Measurements from ENCODE around the gene ACIN1. TPM values are rescaled to one million over a fixed set of nuclear protein-coding genes. Genes with fewer than 3 reads are reported as not detected.

The ACIN1 gene
- total and polyA plus RNA-seq, 2 of the 13 experiments (the other 11 are each of a cell fraction or from before 2014, with no cell fraction given), result 165 to 183 TPM

- no peaks in the 10 kb centered on the region; a peak in 1 of 5 replicates for H3K27me3 ChIP-seq (ENCODE audit: control insufficient read depth in 1 of 2, insufficient read depth in 2 of 2, low read length in 2 of 2)
- ATAC-seq (no peak), DNase-seq (ENCODE audit: low spot score) (no peak), FAIRE-seq (no peak)
- in situ Hi-C loops (cut with HindIII; ENCODE audit: extremely low pct_ligation_motif_present, low pct_unique_long_range_greater_than_20kb), result no loop called here
- POLR2A ChIA-PET, result interaction anchor here (4.1 kb wide), 2 partner anchors 18 to 30 kb away, joined by 203 to 561 read pairs; partner anchors contain the start of genes AJUBA and PSMB5
- peak overlapping the region; percentile 57 to 77 (median 76) for H3K4me3 ChIP-seq (replicated peaks in 1 of 3; ENCODE audit: insufficient read depth in 1 of 3, low read depth in 2 of 3, low read length in 3 of 3)
- WGBS (ENCODE audit: low lambda C conversion rate), result 20% methylated on average over 8 of the region's 8 CpGs
- peak overlapping the region; percentile 72 for H3K9ac ChIP-seq (ENCODE audit: insufficient read depth, low read depth, low read length)
- TSS peak; percentile 85 for BruUV-seq (replicated peaks)
- intact Hi-C loops (cut with micrococcal nuclease; ENCODE audit: unreplicated experiment), result loop anchor here (5.0 kb wide), 1 partner anchor 412 kb away; the partner anchor contains the start of gene ABHD4
- H3K4me1 ChIP-seq (ENCODE audit: insufficient read depth, low read length), result peaks cover 64% of the 10 kb centered on the region
- no peaks in the 10 kb centered on the region for H3K36me3 ChIP-seq (replicated peaks in 1 of 2; ENCODE audit: control insufficient read depth in 1 of 2, insufficient read depth in 2 of 2, low read length in 2 of 2)
- H2AFZ ChIP-seq (ENCODE audit: low read length), result peak overlapping the region; percentile 68
- no peaks in the 10 kb centered on the region for H4K20me1 ChIP-seq (ENCODE audit: insufficient read depth, low read length)
- H3K4me2 ChIP-seq (ENCODE audit: low read depth, low read length), result peak overlapping the region; percentile 99
- CTCF ChIA-PET (ENCODE audit: low intra/inter-chr PET ratio, low total read pairs), result no interaction called here
- H3K9me3 ChIP-seq (ENCODE audit: low read length), result no peaks in the 10 kb centered on the region
- peaks cover 2% of the 10 kb centered on the region for H3K79me2 ChIP-seq (ENCODE audit: insufficient read depth, low read length)
- peak overlapping the region; percentile 67 for H3K27ac ChIP-seq (ENCODE audit: extremely low read length, insufficient read depth, low read length)
- TF ChIP-seq SKI (IDR thresholded peaks at IDR 0.05; ENCODE audit: partially characterized antibody) (no peak), ZNF44 (CRISPR knock-in tag; IDR thresholded peaks at IDR 0.05) (peak; percentile 63; the same call in 1 of the 2 replicates), MED1 (CRISPR knock-in tag; IDR thresholded peaks at IDR 0.05) (no peak), THAP7 (CRISPR knock-in tag; IDR thresholded peaks at IDR 0.05) (no peak), CCAR2 (optimal IDR thresholded peaks at IDR 0.05; ENCODE audit: low read depth, low read length) (no peak), FOXK2 (IDR thresholded peaks at IDR 0.05) (no peak), ZNF383 (CRISPR knock-in tag; IDR thresholded peaks at IDR 0.05; ENCODE audit: borderline replicate concordance) (no peak), EED (CRISPR knock-in tag; IDR thresholded peaks at IDR 0.05) (no peak), ZNF503 (CRISPR knock-in tag; IDR thresholded peaks at IDR 0.05) (no peak), ATF2 (CRISPR knock-in tag; IDR thresholded peaks at IDR 0.05) (0 out of 2 replicates have a peak, but pooled peaks have one; percentile 9), NFIC (IDR thresholded peaks at IDR 0.05; ENCODE audit: low read length) (peak; percentile 45; the same call in 1 of the 2 replicates), KIAA2018 (CRISPR knock-in tag; IDR thresholded peaks at IDR 0.05; ENCODE audit: borderline replicate concordance) (no peak)
These were observed 85.4 kb downstream of the ACIN1 start for GRCh38 chr14:23009483-23009938.

Measured in HepG2 (cell line).